Nephron (organoid): Measurements from ENCODE around the gene TCEA3.

Source experiments
- H3K27ac Mint-ChIP-seq, 3 experiments: 2 replicates each; pipeline ENCODE4 v1.8.0; 2020; ENCODE audit warnings: mixed read lengths in 3 of 3, mild to moderate bottlenecking in 2 of 3, moderate library complexity in 1 of 3
- H3K27me3 Mint-ChIP-seq: 2 replicates; pipeline ENCODE4 v1.8.0; 2021; ENCODE audit warnings: low read depth, mild to moderate bottlenecking, moderate library complexity, mixed read lengths
- H3K36me3 Mint-ChIP-seq: 2 replicates; pipeline ENCODE4 v1.8.0; 2020; ENCODE audit warnings: low read depth, mixed read lengths
- H3K4me1 Mint-ChIP-seq: 2 replicates; pipeline ENCODE4 v1.8.0; 2020; ENCODE audit warnings: mixed read lengths
- H3K4me3 Mint-ChIP-seq, 3 experiments: 2 replicates each; pipeline ENCODE4 v1.8.0; 2020; ENCODE audit warnings: mild to moderate bottlenecking in 3 of 3, mixed read lengths in 3 of 3, moderate library complexity in 2 of 3
- H3K9me3 Mint-ChIP-seq: 2 replicates; pipeline ENCODE4 v1.8.0; 2020; ENCODE audit warnings: mixed read lengths
- CTCF ChIP-seq, 3 experiments: fragments of 200-600 bp; sonication (generic); IDR thresholded peaks; one replicate each; pipeline ENCODE4 v1.5.0; 2021; ENCODE audit warnings: antibody characterized with exemption in 3 of 3; ENCODE audit not compliant: unreplicated experiment in 3 of 3

The TCEA3 gene

DNA sequence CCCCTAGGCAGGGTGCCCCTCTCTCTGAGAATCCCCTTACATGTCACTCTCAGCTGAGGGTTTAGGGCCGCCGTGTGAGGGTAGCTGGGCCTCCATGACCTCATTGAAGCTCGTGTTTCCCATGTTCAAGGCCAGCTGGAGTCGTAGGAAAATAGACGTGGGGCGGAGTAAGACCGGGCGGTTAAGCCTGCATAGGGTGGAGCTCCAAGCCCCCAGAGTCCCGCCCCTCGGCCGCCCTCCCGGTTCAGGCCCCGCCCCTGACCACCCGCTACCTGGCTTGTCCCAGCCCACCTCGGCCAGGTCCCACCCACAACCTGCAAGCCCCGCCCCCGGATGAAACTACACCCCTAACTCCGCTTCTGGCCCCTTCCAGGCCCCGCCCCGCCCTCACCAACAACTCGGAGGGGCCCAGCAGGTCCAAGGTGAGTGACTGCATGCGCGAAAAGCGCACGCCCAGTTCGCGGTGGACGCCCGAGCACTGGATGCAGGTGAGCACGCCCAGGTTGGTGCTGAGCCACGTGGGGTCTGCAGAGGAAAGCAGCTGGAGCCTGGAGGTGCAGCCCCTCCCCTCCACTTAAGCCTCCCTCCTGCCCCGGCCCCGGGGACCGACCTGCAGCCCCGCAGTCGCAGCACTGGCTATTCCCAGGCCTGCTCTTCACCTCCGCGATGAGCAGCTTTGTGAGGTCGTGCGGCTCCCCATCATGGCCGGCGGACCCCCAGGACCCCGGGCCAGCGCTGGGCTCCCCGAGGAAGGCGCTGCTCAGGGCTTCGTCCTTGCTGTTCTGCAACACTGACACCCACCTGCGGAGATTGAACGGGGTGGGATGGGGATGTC is 12.2 kb upstream of the TCEA3 start:
- no peak overlapping the region for H3K4me3 Mint-ChIP-seq
- no peaks in the 10 kb centered on the region for H3K9me3 Mint-ChIP-seq

DNA sequence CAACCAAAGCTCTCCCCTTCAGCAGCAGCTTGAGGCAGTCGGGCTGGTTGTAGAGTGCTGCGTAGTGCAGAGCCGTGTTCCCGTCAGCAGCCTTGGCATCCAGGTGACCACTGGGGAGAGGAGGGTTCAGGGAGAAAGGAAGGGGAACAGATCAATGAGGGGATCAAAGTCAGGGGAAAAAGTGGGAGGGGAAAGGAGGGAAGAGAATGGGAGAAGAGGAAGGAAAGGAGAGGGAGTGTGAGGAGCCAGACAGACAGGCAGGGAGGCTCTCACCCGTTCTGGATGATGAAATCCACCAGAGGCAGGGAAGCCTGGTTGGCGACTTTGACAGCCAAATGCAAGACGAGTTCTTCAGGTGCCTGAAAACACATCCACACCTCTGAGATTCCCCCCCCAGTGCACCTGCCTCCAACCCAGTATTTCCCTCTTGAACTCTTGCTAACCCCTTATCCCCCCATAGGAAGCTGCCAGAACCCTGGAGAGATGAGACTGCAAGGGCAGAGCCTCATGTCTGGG is 9.8 kb upstream of the TCEA3 start:
- no peak for TF ChIP-seq CTCF (IDR thresholded peaks at IDR 0.05; ENCODE audit: unreplicated experiment in 3 of 3)
- H3K9me3 Mint-ChIP-seq: no peaks in the 10 kb centered on the region
- H3K27me3 Mint-ChIP-seq: peaks cover 4% of the 10 kb centered on the region
- H3K4me1 Mint-ChIP-seq: no peaks in the 10 kb centered on the region
- H3K27ac Mint-ChIP-seq: no peak overlapping the region
- H3K4me3 Mint-ChIP-seq: no peak overlapping the region
- H3K36me3 Mint-ChIP-seq: peaks cover 65% of the 10 kb centered on the region

More for the DNA sequence above, 12.2 kb upstream of the TCEA3 start:
- H3K36me3 Mint-ChIP-seq: peaks cover 61% of the 10 kb centered on the region
- TF ChIP-seq CTCF (IDR thresholded peaks at IDR 0.05; ENCODE audit: unreplicated experiment in 3 of 3): no peak
- no peak overlapping the region for H3K27ac Mint-ChIP-seq
- H3K27me3 Mint-ChIP-seq: peaks cover 4% of the 10 kb centered on the region
- H3K4me1 Mint-ChIP-seq: no peaks in the 10 kb centered on the region

DNA sequence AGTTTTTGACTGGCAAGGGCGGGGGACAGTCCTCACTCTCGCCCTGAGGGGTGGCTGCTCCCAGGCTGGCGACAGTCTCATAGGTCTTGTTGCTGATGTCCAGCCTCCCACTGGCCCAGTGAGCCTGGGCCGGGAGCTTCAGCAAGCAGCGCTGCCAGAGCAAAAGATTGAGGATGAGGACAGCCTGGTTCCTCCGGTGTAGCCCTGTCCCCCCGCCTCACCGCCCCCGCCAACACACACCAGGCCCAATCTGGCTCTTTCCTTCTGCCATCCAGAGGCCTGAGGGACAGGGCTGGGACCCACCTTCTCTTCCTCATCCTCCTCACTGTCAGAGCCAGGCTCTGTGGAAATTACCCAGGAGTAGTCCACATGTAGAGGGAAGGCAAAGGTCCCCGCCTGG is 8.6 kb upstream of the TCEA3 start:
- Mint-ChIP-seq H3K27ac (no peak overlapping the region), H3K4me1 (no peaks in the 10 kb centered on the region)

GRCh38 chr1:23431431-23431830 is 6.9 kb upstream of the TCEA3 start:
- no peaks in the 10 kb centered on the region for H3K4me1 Mint-ChIP-seq
- H3K27me3 Mint-ChIP-seq: peaks cover 4% of the 10 kb centered on the region
- H3K27ac Mint-ChIP-seq: no peak overlapping the region
- peaks cover 73% of the 10 kb centered on the region for H3K36me3 Mint-ChIP-seq
- H3K9me3 Mint-ChIP-seq: no peaks in the 10 kb centered on the region
- no peak for TF ChIP-seq CTCF (IDR thresholded peaks at IDR 0.05; ENCODE audit: unreplicated experiment in 3 of 3)
- no peak overlapping the region for H3K4me3 Mint-ChIP-seq

More for the DNA sequence above, 8.6 kb upstream of the TCEA3 start:
- Mint-ChIP-seq H3K27me3 (peaks cover 4% of the 10 kb centered on the region), H3K36me3 (peaks cover 71% of the 10 kb centered on the region), H3K9me3 (no peaks in the 10 kb centered on the region), H3K4me3 (no peak overlapping the region)
- TF ChIP-seq CTCF (IDR thresholded peaks at IDR 0.05; ENCODE audit: unreplicated experiment in 3 of 3): no peak

- no peak overlapping the region for H3K4me3 Mint-ChIP-seq
Observed at GRCh38 chr1:23430803-23431202, 6.3 kb upstream of the TCEA3 start.

More at GRCh38 chr1:23430803-23431202, 6.3 kb upstream of the TCEA3 start:
- peaks cover 73% of the 10 kb centered on the region for H3K36me3 Mint-ChIP-seq
- peaks cover 6% of the 10 kb centered on the region for H3K27me3 Mint-ChIP-seq
- H3K27ac Mint-ChIP-seq: no peak overlapping the region
- no peaks in the 10 kb centered on the region for H3K9me3 Mint-ChIP-seq
- H3K4me1 Mint-ChIP-seq: no peaks in the 10 kb centered on the region
- no peak for TF ChIP-seq CTCF (IDR thresholded peaks at IDR 0.05; ENCODE audit: unreplicated experiment in 3 of 3)
